ENCODE results near the gene FFAR2.

- TF ChIP-seq, protein P1, sequence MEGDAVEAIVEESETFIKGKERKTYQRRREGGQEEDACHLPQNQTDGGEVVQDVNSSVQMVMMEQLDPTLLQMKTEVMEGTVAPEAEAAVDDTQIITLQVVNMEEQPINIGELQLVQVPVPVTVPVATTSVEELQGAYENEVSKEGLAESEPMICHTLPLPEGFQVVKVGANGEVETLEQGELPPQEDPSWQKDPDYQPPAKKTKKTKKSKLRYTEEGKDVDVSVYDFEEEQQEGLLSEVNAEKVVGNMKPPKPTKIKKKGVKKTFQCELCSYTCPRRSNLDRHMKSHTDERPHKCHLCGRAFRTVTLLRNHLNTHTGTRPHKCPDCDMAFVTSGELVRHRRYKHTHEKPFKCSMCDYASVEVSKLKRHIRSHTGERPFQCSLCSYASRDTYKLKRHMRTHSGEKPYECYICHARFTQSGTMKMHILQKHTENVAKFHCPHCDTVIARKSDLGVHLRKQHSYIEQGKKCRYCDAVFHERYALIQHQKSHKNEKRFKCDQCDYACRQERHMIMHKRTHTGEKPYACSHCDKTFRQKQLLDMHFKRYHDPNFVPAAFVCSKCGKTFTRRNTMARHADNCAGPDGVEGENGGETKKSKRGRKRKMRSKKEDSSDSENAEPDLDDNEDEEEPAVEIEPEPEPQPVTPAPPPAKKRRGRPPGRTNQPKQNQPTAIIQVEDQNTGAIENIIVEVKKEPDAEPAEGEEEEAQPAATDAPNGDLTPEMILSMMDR (IDR thresholded peaks at IDR 0.05) = peak; percentile 74 to 88 (median 80)
- TF ChIP-seq POLR2A (IDR thresholded peaks at IDR 0.05) = no peak
These were observed 20.6 kb downstream of the FFAR2 start for GRCh38 chr19:35468637-35469036.
